Peyer's patch (tissue), 4 donors: ENCODE results near the gene VN1R5. TPM values are rescaled to one million over a fixed set of nuclear protein-coding genes. Genes with fewer than 3 reads are reported as not detected.

Source experiments
- DNase-seq, 3 donors: peaks; one replicate each; pipeline ENCODE4 v3.0.0-alpha.2; 2017 to 2019
- H3K27ac ChIP-seq, 4 donors: fragments of 200-600 bp; sonication (generic); one replicate each; pipeline ENCODE4 v1.5.1; 2016 to 2019
- H3K27me3 ChIP-seq, 2 donors: fragments of 200-600 bp; sonication (generic); one replicate each; pipeline ENCODE4 v1.5.1; 2019
- H3K36me3 ChIP-seq, 3 donors: fragments of 200-600 bp; sonication (generic); one replicate each; pipeline ENCODE4 v1.5.1; 2016 to 2019
- H3K4me1 ChIP-seq, 4 donors: fragments of 200-600 bp; sonication (generic); one replicate each; pipeline ENCODE4 v1.5.1; 2016 to 2019
- H3K4me3 ChIP-seq, 4 donors: fragments of 200-600 bp; sonication (generic); 1 replicate in 3 of 4; 2 replicates in 1 of 4; pipeline ENCODE4 v1.5.1; 2016 to 2019; ENCODE audit warnings: mild to moderate bottlenecking in 1 of 4
- H3K9me3 ChIP-seq, 4 donors: fragments of 200-600 bp; sonication (generic); one replicate each; pipeline ENCODE4 v1.5.1; 2016 to 2019; ENCODE audit warnings: mild to moderate bottlenecking in 1 of 4
- POLR2A ChIP-seq, 2 donors: fragments of 450-650 bp; IDR thresholded peaks; one replicate each; pipeline ENCODE4 v1.5.1; 2017; ENCODE audit warnings: antibody characterized with exemption in 2 of 2, mild to moderate bottlenecking in 2 of 2, moderate library complexity in 2 of 2
- small RNA-seq, 2 donors: library from RNA; depleted of rRNA; stranded (forward); fragments of <200 nt; gene quantifications; one replicate each; pipeline ENCODE3, GENCODE V24; 2016
- total RNA-seq, 4 donors: library from RNA; depleted of rRNA; stranded (reverse); fragments of >200 nt; gene quantifications; one replicate each; pipeline ENCODE4 v1.1.0, GENCODE V29; 2016
- TF ChIP-seq, protein P1 (sequence below), 6 experiments: fragments of 450-650 bp in 4 of 6; fragments of 200-600 bp in 2 of 6; sonication (generic) in 1 of 6; IDR thresholded peaks; one replicate each; pipeline ENCODE4 v1.5.1; 2017 to 2019; ENCODE audit warnings: antibody characterized with exemption in 6 of 6, mild to moderate bottlenecking in 3 of 6, moderate library complexity in 1 of 6

VN1R5 gene
- total RNA-seq, 4 donors from 2014 or later, result not detected

DNA sequence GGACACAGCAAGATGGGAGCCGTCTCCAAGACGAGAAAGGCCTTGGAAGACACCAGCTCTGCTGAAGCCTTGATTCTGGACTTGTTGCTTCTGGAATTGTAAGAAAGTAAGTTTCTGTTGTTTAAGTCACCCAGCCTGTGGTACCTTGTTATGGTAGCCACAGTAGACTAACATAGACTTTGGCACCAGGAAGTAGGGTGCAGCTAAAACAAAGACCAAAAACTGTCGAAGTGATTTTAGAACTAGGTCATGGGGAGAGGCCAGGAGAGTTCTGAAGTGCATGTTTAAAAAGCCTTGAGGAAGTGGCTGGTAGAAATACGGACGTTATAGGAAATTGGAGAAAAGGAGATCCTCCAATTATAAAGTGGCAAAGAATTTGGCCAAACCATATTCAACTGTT is 47.3 kb downstream of the VN1R5 start:
- no peak overlapping the region for H3K4me3 ChIP-seq
- DNase-seq, result no peak
- H3K27ac ChIP-seq, result no peak overlapping the region
- no peaks in the 10 kb centered on the region for H3K9me3 ChIP-seq
- no peak for TF ChIP-seq POLR2A (IDR thresholded peaks at IDR 0.05)
- TF ChIP-seq, protein P1, sequence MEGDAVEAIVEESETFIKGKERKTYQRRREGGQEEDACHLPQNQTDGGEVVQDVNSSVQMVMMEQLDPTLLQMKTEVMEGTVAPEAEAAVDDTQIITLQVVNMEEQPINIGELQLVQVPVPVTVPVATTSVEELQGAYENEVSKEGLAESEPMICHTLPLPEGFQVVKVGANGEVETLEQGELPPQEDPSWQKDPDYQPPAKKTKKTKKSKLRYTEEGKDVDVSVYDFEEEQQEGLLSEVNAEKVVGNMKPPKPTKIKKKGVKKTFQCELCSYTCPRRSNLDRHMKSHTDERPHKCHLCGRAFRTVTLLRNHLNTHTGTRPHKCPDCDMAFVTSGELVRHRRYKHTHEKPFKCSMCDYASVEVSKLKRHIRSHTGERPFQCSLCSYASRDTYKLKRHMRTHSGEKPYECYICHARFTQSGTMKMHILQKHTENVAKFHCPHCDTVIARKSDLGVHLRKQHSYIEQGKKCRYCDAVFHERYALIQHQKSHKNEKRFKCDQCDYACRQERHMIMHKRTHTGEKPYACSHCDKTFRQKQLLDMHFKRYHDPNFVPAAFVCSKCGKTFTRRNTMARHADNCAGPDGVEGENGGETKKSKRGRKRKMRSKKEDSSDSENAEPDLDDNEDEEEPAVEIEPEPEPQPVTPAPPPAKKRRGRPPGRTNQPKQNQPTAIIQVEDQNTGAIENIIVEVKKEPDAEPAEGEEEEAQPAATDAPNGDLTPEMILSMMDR (IDR thresholded peaks at IDR 0.05), result no peak
- H3K4me1 ChIP-seq, result no peaks in the 10 kb centered on the region
- H3K36me3 ChIP-seq, result peaks cover 0 to 56% (median 0%) of the 10 kb centered on the region in 3 donors
- no peaks in the 10 kb centered on the region for H3K27me3 ChIP-seq

- TF ChIP-seq POLR2A (IDR thresholded peaks at IDR 0.05), result no peak
- Histone ChIP-seq H3K36me3 (peaks cover 0 to 64% (median 0%) of the 10 kb centered on the region in 3 donors), H3K9me3 (no peaks in the 10 kb centered on the region), H3K27me3 (no peaks in the 10 kb centered on the region), H3K4me3 (no peak overlapping the region), H3K4me1 (no peaks in the 10 kb centered on the region), H3K27ac (no peak overlapping the region)
- DNase-seq, result no peak
Observed at GRCh38 chr1:247304031-247304430, 48.2 kb downstream of the VN1R5 start.

Small RNA genes lying within 50 kb of the gene (small RNA-seq; reads per million reads assigned to genes)
- 0 reads per million in 2 donors for gene RF00019

Other genes with a start within 250 kb of the VN1R5 start
- 1 to 10 TPM in 1 of 4 donors, under 1 TPM in 2, not detected in 1; 0.53 to 5.8 (median 0.94) TPM for gene ZNF695, start 248.0 kb upstream of the VN1R5 start, total RNA-seq
- 1 to 10 TPM; 1.8 to 5.8 (median 2.0) TPM for gene ZNF670, start 177.3 kb upstream of the VN1R5 start, total RNA-seq
- gene ZNF669, start 151.7 kb upstream of the VN1R5 start, total RNA-seq, result 1 to 10 TPM; 2.3 to 5.8 (median 2.7) TPM
- 10 to 100 TPM; 21.1 to 66.0 (median 34.7) TPM for gene ZNF124, start 84.1 kb upstream of the VN1R5 start, total RNA-seq
- 10 to 100 TPM in 3 of 4 donors, 1 to 10 TPM in 1; 8.2 to 31.4 (median 23.5) TPM for gene ZNF496, start 75.8 kb downstream of the VN1R5 start, total RNA-seq
- gene NLRP3, start 160.1 kb downstream of the VN1R5 start, total RNA-seq, result 1 to 10 TPM in 1 of 4 donors, under 1 TPM in 2, not detected in 1; 0.47 to 9.1 (median 0.67) TPM
- not detected for gene OR2B11, start 202.0 kb downstream of the VN1R5 start, total RNA-seq